Measurements from ENCODE around the gene NDNF.

Gene NDNF

DNA sequence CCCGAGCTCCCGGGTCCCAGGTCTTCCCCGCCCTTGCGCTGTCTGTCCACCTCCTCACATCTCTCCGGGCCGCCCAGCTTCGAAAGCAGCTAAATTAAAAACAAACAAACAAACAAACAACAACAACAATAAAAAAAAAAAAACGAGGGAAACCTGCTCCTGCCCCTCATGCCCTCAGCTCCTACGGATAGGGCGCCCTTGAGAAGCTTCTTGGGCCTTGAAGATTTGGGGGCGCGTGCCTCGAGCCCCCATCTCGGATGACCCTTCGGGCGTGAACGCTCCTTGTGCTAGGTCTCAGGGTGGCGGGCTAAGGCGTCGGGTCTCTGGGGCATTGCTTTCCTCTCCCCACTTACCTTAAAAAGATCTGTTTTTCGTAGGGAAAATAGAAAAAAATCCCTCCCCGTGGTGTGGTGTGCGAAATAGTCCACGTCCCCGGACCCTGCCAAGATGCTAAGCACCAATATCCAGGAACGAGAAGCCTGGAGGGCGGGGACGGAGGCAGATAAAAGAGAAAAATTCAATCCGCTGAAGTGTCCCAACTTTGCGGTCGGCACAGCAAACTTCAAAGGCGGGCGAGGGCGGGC lies 603 bp downstream of the NDNF start:
- Histone ChIP-seq H3K4me3 (ENCODE audit: low read depth, low read length) (peak overlapping the region; percentile 57), H3K9ac (no peak overlapping the region), H3K4me2 (ENCODE audit: low read length) (peak overlapping the region; percentile 86), H2AFZ (peak overlapping the region; percentile 66), H3K27me3 (ENCODE audit: control insufficient read depth, insufficient read depth, low read length) (no peaks in the 10 kb centered on the region), H3K27ac (no peak overlapping the region), H3K9me3 (ENCODE audit: control insufficient read depth, low read length) (no peaks in the 10 kb centered on the region), H3K79me2 (no peaks in the 10 kb centered on the region), H3K36me3 (ENCODE audit: control insufficient read depth, insufficient read depth, low read length) (no peaks in the 10 kb centered on the region), H3K4me1 (no peaks in the 10 kb centered on the region)
- TF ChIP-seq, protein P1, sequence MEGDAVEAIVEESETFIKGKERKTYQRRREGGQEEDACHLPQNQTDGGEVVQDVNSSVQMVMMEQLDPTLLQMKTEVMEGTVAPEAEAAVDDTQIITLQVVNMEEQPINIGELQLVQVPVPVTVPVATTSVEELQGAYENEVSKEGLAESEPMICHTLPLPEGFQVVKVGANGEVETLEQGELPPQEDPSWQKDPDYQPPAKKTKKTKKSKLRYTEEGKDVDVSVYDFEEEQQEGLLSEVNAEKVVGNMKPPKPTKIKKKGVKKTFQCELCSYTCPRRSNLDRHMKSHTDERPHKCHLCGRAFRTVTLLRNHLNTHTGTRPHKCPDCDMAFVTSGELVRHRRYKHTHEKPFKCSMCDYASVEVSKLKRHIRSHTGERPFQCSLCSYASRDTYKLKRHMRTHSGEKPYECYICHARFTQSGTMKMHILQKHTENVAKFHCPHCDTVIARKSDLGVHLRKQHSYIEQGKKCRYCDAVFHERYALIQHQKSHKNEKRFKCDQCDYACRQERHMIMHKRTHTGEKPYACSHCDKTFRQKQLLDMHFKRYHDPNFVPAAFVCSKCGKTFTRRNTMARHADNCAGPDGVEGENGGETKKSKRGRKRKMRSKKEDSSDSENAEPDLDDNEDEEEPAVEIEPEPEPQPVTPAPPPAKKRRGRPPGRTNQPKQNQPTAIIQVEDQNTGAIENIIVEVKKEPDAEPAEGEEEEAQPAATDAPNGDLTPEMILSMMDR (IDR thresholded peaks at IDR 0.05), result no peak

DNA sequence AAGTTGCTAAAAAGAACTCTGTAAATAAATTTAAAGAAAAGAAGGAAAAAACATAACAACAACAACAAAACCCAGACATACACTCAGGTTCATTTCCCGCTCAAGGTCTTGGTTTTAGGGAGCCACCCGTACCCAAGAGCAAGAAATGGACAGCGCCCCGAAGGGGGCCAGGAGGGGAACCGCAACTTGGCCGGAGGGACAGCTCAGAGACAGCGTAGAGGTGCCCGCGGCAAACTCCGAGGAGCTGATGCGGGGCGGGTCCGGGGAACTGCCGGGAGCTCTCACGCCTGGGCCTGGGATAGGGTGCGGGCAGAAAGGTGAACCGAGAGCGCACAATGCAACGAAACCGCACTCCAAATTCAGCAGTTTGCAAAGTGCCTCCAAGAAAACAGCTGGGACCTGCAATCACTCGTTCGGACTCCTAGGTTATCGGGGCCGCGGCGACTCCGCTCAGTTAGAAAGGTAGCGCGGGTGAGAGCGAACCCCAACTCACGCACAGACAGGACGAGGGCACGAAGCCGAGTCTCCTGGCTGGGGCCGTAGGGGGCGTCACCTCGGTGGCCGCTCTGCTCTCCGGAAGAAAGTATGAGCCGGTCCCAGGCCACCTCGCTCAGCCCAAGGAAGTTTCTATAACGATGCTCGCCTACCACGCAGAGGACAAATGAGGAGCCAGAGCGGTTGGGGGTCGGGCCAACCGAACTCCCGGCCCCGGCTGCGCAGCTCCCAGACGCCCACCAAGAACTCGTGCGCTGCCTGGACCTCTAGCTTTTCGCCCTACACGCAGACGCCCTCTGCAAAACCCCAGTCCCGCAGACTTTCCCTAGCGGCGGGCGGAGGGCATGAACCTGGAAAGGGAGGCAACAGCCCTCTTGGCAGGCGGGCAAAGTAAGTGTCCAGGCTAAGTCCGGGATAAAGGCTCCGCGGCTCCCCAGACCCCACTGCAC lies 1.4 kb downstream of the NDNF start:
- TF ChIP-seq, protein P1 (IDR thresholded peaks at IDR 0.05), result no peak
- no peaks in the 10 kb centered on the region for H3K27me3 ChIP-seq (ENCODE audit: control insufficient read depth, insufficient read depth, low read length)
- H3K27ac ChIP-seq, result no peak overlapping the region

DNA sequence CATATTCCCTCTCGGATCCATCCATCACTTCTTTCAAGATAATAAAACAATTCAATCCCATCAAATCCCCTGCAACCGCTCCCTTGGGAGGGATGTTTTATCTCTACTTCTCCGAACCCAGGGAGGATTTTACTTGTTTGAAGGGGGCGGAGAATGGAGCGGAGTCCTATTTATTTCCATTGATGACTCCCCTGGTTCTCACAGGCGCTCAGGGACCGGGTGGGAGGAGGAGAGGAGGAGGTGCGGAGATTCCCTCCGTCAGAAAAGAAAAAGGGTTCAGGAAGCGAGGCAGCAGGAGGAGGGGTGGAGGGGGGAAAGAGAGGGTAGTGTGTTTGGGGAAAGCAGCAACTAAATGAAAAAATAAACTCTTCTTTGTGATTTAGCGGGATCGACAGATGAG lies 2.1 kb downstream of the NDNF start:
- no peaks in the 10 kb centered on the region for H3K27me3 ChIP-seq (ENCODE audit: control insufficient read depth, insufficient read depth, low read length)
- no peak overlapping the region for H3K27ac ChIP-seq
- TF ChIP-seq, protein P1 (IDR thresholded peaks at IDR 0.05), result no peak
- no peak overlapping the region for H3K4me3 ChIP-seq (ENCODE audit: low read depth, low read length)
- H3K9me3 ChIP-seq (ENCODE audit: control insufficient read depth, low read length), result no peaks in the 10 kb centered on the region
- no peak overlapping the region for H3K4me2 ChIP-seq (ENCODE audit: low read length)
- no peaks in the 10 kb centered on the region for H3K79me2 ChIP-seq
- no peaks in the 10 kb centered on the region for H3K36me3 ChIP-seq (ENCODE audit: control insufficient read depth, insufficient read depth, low read length)
- no peaks in the 10 kb centered on the region for H3K4me1 ChIP-seq
- no peak overlapping the region for H2AFZ ChIP-seq
- H3K9ac ChIP-seq, result no peak overlapping the region

More for the DNA sequence above, 1.4 kb downstream of the NDNF start:
- H3K4me1 ChIP-seq, result no peaks in the 10 kb centered on the region
- no peaks in the 10 kb centered on the region for H3K79me2 ChIP-seq
- no peaks in the 10 kb centered on the region for H3K36me3 ChIP-seq (ENCODE audit: control insufficient read depth, insufficient read depth, low read length)
- H2AFZ ChIP-seq, result peak overlapping the region; percentile 66
- peak overlapping the region; percentile 86 for H3K4me2 ChIP-seq (ENCODE audit: low read length)
- H3K9me3 ChIP-seq (ENCODE audit: control insufficient read depth, low read length), result no peaks in the 10 kb centered on the region
- peak overlapping the region; percentile 57 for H3K4me3 ChIP-seq (ENCODE audit: low read depth, low read length)
- no peak overlapping the region for H3K9ac ChIP-seq

DNA sequence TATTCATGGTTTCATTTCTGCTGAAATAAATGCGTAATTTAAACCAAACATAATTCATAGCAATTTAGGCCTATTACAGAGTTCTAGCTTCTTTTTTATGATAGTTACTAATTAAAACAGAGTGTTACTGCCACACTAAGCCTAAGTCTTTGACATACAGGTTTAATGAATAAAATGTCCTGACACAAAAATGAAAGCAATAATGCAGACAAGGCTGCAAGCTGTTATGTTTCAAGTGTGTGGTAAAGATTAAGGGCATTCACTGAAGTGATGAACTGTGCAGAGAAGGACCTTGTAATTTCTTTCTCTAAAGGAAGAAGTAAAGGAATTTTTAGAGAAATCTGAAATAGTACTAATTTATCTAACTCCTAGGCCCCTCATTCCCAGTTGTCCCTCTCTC lies 2.9 kb downstream of the NDNF start:
- H3K79me2 ChIP-seq, result no peaks in the 10 kb centered on the region
- H3K27ac ChIP-seq, result no peak overlapping the region
- H3K4me2 ChIP-seq (ENCODE audit: low read length), result no peak overlapping the region
- H3K9me3 ChIP-seq (ENCODE audit: control insufficient read depth, low read length), result no peaks in the 10 kb centered on the region
- H3K4me1 ChIP-seq, result no peaks in the 10 kb centered on the region
- no peak overlapping the region for H3K4me3 ChIP-seq (ENCODE audit: low read depth, low read length)
- no peak overlapping the region for H2AFZ ChIP-seq
- H3K9ac ChIP-seq, result no peak overlapping the region
- TF ChIP-seq, protein P1 (IDR thresholded peaks at IDR 0.05), result no peak
- H3K36me3 ChIP-seq (ENCODE audit: control insufficient read depth, insufficient read depth, low read length), result no peaks in the 10 kb centered on the region
- no peaks in the 10 kb centered on the region for H3K27me3 ChIP-seq (ENCODE audit: control insufficient read depth, insufficient read depth, low read length)

Measured in parathyroid adenoma (tissue), 2 donors.